Dermis blood vessel endothelial cell (primary cell): ENCODE data around the gene ZNF316. TPM values are rescaled to one million over a fixed set of nuclear protein-coding genes. Genes with fewer than 3 reads are reported as not detected.
"Not testable (repeated sequence)": the region's sequence is repeated elsewhere in the genome, so short reads cannot be mapped to it uniquely, and the experiment has no call there.

Experiments used
- DNase-seq: peaks from one replicate; pipeline ENCODE4 v3.0.0; 2010
- total RNA-seq: library from RNA; depleted of rRNA; stranded (reverse); fragments of >200 nt; gene quantifications from 2 replicates; pipeline ENCODE4 v1.2.3, GENCODE V29; 2014

Gene ZNF316
- total RNA-seq, 1 donor from 2014 or later = 25.9 TPM

GRCh38 chr7:6621195-6622133 is 15.7 kb upstream of the ZNF316 start:
- no peak for DNase-seq

- DNase-seq = no peak
Observed at GRCh38 chr7:6622134-6622710, 14.9 kb upstream of the ZNF316 start.

DNA sequence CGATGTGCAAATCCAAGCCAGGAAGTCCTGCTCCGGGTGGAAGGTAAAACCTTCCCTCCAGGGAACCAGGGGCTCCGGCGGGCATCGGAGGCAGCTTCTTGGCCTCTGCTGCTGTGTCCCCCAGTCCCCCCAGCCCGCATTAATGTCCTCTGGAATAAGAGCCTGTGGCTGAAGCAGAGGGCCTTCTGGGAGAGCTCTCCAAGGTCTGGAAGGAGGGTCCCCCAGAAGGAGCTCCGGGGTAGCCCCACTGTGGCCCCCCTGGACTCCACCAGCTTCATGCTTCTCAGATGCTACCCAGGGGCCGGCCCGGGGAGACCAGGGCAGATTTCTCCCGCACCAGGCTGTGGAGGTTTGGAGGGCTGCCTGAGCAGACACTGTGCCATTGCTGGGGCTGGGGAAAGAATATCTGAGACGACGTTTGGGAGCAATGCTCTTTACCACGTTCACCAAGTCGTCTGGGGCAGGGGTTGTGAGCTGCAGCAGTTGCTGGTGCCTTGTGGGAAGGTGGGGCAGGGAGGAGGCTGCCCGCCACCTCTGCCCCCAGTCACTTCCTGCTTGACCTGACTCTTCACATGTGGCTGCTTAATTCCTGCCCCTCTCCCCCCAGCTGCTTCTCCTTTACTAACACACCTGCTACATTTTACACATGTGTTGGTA is 13.4 kb upstream of the ZNF316 start:
- no peak for DNase-seq

DNA sequence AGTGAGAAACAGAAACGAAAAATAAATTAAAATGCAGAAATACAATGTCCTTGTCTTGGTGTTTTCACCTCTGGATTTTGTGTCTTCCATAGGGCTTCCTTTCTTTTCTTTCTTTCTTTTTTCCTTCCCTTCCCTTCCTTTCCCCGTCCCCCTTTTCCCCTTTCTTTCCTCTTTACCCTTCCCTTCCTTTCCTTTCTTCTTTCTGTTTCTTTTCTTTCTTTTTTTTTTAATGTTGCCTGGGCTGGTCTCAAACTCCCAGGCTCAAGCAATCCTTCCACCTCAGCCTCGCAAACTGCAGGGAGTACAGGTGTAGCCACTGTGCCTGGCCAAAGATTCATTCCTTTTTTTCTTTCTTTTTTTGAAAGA is 12.9 kb upstream of the ZNF316 start:
- DNase-seq = no peak

GRCh38 chr7:6628045-6628444 is 9.1 kb upstream of the ZNF316 start:
- no peak for DNase-seq

GRCh38 chr7:6630007-6630849 is 6.9 kb upstream of the ZNF316 start:
- DNase-seq = no peak

DNA sequence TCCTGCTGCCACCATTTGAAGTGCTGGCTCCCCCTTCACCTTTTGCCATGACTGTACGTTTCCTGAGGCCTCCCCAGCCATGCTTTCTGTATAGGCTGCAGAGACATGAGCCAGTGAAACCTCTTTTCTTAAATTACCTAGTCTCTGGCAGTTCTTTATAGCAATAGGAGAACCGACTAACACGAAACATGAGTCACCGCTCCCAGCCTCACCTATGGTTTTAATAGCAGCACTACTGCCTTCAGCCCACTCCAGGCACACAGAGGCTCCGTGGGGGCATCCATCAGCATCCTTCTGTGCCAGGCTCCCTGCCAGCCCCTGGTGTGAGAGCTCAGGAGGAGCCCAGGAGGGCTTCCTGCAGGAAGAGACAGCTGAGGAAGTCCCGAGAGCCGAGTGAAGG is 5.5 kb upstream of the ZNF316 start:
- no peak for DNase-seq

DNA sequence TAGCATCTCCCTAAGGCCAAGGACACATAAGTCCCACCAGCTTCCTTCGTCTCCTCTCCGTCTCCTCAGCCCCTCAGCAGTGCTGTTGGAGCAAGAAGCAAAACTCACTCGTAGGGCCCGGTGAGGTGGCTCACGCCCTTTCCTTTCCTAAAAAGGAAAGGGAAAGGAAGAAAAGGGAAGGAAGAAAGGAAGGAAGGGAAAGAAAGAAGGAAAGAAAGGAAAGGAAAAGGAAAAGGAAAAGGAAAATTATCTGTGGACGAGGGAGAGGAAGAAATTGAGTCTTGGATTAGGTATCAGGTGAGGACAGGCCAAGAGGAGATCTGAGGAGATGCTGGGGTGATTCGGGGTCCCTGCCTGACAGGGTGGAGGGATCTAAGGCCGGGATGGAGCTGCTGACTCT is 3.1 kb upstream of the ZNF316 start:
- no peak for DNase-seq

GRCh38 chr7:6634971-6635370 is 2.1 kb upstream of the ZNF316 start:
- DNase-seq = not testable (repeated sequence)

DNA sequence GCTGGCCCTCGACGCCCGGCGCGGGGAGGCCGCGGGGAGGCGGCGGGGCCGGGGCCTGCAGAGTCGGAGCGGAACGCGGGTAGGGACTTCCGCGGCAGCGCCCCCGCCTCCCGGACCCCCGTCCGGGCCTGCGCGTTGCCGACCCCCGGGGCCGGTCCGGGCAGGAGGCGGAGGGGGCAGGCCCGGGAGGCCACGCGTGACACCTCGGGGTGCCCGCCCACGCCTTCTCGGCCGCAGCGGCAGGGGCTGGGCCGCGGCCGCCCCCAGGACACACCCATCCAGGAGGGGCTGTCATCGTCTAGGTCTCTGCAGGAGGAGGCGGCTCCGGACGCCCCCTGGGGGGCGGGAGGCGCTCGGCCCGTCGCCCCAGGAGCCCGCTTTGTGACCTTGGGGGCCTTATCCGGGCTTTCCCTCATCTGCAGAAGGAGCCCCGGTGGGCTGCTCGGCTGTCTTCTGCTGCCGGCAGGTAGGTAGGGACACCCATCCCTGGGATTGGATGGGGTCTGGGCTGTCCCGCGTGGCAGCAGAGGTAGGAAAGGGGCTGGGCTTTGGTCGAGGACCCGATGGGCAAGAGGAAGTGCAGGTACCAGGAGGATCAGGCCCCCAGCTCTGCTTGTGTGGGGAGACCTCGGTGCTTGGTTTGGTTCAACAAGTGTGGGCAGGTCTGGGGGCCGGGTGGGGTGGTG is 569 bp downstream of the ZNF316 start:
- peak; percentile 50 for DNase-seq

DNA sequence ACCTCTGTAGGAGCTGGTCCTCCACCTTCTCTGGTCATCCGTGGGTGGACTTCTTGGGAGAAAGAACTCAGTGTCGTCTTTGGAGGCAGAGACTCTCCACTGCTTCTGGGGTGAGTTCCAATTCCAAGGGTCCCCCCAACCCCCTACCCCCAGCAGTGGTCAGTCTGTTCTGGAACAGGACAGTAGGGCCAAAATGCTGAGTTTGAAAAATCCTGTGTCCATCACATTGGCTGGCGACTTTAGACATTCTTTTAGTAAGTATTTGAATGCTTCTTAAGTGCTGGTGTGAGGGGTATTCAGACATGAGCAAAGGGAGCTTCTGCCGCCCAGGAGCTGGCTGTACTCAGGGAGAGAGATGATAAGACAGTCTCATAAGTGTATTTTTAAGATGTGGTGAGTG is 1.9 kb downstream of the ZNF316 start:
- DNase-seq = no peak

- no peak for DNase-seq
Observed at GRCh38 chr7:6639627-6640026, 2.5 kb downstream of the ZNF316 start.

- DNase-seq = peak; percentile 54
Observed at GRCh38 chr7:6640246-6640721, 3.2 kb downstream of the ZNF316 start.

DNA sequence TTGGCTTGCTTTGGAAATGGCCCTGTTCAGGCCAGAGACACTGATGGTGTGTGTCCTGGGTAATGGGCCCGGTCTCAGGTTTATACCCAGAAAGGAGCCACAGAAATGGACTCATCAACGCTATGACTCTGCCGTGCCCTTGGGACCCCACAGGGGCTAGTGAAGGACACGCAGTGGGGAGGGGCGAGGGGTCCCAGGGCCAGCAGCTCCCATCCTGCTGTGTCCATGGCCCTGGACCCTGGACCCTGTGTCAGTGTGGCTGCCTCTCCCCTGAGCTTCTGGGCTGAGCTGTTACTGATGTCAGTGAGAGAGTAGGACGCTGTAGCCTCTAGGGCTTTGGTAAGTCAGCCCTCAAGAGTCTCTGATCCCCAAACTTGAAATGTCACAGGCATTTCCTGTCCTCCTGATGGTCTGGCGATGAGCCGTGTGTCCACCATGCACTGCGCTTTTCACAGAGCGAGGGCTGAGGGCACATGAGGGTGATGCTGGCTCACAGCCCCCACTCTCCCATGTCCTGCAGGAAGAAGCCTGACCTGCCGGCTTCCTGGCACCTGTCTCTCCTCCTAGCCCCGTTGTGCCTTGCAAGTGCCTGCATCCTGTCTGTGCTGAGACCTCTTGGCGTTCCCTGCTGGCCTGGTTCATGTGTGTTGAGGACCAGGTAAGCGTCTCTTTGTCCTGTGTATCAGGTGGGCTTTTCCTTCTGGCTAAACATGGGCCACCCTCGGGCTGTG is 4.4 kb downstream of the ZNF316 start:
- DNase-seq = peak; percentile 13

GRCh38 chr7:6642239-6642839 is 5.2 kb downstream of the ZNF316 start:
- no peak for DNase-seq

GRCh38 chr7:6642861-6643640 is 5.9 kb downstream of the ZNF316 start:
- DNase-seq = no peak

GRCh38 chr7:6643915-6644625 is 7.0 kb downstream of the ZNF316 start:
- DNase-seq = no peak

GRCh38 chr7:6644728-6645127 is 7.6 kb downstream of the ZNF316 start:
- no peak for DNase-seq

GRCh38 chr7:6646465-6646864 is 9.3 kb downstream of the ZNF316 start:
- no peak for DNase-seq
